NCI-H510A (cell line): Measurements from ENCODE around the gene SEMA6B.
"Not testable (repeated sequence)": the region's sequence is repeated elsewhere in the genome, so short reads cannot be mapped to it uniquely, and the experiment has no call there.

Experiments used
- DNase-seq: peaks from one replicate; lab custom pipeline; 2025; lab: John Stamatoyannopoulos, UW

The SEMA6B gene, protein sequence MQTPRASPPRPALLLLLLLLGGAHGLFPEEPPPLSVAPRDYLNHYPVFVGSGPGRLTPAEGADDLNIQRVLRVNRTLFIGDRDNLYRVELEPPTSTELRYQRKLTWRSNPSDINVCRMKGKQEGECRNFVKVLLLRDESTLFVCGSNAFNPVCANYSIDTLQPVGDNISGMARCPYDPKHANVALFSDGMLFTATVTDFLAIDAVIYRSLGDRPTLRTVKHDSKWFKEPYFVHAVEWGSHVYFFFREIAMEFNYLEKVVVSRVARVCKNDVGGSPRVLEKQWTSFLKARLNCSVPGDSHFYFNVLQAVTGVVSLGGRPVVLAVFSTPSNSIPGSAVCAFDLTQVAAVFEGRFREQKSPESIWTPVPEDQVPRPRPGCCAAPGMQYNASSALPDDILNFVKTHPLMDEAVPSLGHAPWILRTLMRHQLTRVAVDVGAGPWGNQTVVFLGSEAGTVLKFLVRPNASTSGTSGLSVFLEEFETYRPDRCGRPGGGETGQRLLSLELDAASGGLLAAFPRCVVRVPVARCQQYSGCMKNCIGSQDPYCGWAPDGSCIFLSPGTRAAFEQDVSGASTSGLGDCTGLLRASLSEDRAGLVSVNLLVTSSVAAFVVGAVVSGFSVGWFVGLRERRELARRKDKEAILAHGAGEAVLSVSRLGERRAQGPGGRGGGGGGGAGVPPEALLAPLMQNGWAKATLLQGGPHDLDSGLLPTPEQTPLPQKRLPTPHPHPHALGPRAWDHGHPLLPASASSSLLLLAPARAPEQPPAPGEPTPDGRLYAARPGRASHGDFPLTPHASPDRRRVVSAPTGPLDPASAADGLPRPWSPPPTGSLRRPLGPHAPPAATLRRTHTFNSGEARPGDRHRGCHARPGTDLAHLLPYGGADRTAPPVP

DNA sequence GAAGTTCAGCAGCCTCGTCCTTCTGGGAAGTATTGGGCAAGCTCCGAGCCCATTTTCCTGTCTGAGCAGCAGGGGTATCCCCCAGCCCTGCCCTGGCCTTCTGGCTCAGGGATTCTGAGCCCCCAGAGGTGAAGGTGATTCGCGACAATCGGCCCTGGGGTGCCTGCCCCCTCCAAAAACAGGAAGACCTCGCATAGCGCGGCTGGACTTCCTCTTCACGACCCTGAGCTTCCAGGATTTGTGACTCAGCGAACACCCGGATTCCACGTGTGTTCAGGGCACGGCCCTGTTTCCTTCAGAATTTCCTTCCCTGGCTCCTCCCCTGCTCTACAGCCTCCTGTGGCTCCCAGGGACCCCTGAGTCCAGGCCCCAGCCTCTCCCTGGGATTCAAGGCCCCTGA, at the start of gene SEMA6B:
TSS of gene SEMA6B (minus strand) at position 116 of the 400 bp plus-strand sequence. CDS start 1,227 bp downstream, outside the sequence.
- DNase-seq = no peak

DNA sequence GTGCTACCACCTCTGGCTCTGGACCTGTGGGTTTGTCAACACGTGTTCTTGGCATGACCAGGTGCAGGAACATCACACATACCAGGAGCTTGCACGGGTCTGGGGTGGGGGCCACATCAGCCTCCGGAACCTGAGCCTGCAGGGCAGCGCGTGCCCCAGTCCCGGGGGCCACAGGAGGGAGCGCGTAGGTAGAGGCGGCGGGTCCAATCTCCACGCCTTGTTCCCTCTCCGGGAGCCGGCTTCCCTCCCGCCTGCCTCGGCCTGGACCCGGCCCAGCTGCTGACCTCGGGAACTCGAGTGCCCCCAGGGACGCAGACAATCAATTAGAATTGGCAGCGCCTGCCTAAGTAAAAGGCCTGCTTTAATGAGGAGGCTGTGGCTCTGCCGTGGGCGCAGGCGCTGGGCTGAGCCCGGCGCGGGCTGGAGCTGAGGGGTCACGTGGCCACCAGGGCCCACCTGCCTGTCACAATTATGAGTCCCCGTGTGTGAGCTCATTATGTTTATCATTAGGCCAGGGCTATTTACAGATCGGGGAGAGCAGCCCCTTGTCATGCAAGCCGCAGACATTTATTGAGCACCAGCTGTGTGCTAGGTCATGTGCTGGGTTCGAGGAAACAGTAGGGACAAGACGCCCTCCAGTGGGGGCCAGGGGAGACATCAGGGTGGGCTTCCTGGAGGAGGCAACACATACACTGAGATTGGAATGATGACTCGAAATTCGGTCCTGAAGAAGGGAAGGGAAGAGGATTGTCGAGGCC, 47.6 kb upstream of the SEMA6B start:
- no peak for DNase-seq

DNA sequence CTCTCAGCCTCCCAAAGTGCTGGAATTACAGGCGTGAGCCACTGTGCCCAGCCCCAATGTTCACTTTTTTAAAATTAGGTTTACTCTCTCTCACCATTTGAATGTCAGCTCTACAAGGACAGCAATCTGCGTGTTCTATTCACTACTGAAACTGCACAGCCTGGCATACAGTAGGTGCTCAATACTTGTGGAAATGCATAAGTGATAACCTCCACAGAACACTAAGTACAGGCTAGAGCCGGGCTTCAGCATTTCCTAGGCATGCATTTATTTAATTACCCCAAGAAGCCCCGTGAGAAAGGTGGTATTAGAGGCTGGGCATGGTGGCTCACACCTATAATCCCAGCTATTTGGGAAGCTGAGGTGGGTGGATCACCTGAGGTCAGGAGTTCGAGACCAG, 46.7 kb upstream of the SEMA6B start:
- no peak for DNase-seq

DNA sequence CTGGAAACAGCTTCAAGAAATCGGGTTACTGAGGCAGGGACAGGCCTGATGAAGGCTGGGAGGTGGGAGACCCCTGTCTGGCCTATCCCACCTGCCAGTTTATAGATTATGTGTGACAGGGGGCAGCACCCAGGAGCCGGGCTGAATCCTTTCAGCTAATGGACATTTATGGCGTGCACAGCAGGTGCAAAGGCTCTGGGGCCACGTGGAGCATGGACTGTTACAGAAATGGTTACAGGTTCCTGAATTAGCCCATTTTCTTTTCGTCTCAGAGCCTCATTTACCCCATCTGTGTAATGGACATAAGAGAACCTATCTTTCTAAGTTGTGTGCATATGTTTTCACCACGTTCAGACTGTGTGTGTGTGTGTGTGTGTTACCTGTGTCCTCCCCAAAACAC, 45.4 kb upstream of the SEMA6B start:
- DNase-seq = no peak

DNA sequence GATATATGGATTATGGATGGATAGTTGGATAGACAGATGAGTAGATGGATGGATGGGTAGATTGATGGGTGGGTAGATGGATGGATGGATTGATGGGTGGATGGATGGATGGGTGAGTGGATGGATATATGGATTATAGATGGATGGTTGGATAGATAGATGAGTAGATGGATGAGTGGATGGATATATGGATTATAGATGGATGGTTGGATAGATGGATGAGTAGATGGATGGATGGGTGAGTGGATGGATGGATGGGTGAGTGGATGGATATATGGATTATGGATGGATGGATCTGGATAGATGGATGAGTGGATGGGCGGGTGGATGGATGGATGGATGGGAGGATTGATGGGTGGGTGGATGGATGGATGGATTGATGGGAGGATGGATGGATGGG, 43.4 kb upstream of the SEMA6B start:
- no peak for DNase-seq

DNA sequence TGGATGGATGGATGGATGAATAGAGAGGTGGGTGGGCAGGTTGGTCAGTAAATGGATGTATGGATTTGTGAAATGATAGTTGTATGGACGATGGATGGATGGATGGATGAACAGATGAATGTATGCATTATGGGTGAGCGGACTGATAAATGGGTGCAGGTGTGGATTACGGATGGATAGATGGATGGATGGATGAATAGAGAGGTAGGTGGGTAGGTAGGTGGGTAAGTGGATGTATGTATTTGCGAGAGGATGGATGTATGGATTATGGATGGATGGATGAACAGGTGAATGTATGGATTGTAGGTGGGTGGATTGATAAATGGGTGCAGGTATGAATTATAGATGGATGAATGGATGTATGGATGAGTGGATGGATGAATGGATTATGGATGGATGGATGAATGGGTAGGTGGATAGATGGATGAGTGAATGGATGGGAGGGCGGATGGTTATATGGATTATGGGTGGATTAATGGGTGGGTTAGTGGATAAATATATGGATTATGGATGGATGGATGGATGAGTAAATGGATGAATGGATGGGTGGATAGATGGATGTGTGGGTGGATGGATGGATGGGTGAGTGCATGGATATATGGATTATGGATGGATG, 42.8 kb upstream of the SEMA6B start:
- no peak for DNase-seq

DNA sequence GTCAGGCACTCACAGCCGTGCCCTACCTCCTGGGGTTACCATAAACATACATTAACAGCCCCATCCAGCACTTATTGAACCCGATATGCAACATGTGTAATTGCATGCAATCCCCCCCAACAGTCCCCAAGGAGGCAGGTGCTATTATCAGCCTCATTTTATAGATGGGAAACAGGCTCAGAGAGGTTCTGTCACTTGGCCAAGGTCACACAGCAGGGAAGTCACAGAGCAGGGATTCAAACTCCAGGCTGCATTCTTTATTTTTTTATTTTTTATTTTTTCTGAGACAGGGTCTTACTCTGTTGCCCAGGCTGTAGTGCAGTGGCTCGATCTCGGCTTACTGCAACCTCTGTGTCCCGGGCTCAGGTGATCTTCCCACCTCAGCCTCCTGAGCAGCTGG, 41.4 kb upstream of the SEMA6B start:
- no peak for DNase-seq

DNA sequence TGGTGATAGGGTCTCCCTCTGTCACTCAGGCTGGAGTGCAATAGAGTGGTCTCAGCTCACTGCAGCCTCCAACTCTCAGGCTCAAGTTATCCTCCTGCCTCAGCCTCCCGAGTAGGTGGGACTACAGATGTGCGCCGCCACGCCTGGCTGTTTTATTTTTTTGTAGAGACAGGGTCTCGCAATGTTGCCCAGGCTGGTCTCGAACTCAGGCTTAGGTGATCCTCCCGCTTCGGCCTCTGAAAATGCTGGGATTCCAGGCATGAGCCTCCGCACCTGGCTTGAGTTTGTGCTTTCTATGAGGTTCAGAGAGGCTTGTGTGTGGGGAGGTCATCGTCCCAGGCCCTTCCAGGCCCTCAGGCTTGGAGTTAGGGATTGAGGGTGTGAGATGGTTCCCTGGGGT, 40.6 kb upstream of the SEMA6B start:
- no peak for DNase-seq

DNA sequence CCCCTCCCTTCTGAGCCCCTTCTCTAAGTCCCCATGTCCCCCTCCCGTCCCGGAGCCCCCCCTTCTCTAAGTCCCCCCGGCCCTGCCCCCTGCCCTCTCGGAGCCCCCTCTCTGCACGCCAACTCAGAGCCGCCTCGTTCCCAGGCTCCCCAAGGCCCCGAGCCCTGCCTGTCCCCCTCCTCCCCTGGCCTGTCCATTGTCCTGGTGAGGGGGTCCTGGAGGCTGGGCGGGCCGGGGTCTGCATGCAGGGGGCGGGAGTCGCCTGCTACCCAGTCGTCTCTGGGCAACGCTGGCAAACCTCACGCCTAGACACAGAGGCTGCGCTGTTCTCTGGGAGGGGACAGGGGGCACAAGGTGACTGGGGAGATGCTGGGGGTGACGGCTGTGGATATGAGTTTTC, 39.2 kb upstream of the SEMA6B start:
- DNase-seq = no peak

DNA sequence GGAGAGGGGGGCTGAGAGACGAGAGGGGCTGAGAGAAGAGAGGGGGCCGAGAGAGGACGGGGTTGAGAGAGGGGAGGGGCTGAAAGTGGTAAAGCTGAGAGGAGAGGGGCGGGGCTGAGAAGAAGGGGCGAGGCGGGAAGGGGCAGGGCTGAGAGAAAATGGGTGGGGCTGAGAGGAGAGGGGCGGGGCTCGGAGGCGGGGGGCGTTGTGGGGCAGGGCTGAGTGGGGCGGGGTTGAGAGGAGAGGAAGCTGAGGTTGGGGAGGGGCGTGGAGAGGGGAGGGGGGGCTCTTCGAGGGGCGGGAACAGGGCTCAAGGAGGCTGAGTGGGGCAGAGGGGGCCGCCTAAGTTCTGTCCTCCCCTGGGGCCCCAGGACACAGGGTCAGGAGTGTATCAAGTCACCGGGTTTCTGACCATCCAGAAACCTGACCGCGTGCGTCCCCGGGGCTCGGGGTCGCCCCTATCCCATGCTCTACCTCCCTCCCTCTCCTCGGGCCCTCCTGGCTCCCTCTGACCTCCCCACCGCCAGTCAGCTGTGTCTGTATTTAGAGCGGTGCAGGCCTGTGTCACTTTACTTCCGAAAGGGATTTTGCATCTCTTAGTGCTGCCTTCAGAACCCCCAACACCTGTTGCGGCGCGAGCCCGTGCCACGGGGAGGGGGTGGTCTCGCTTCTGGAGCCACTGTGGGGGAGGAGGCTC, 38.6 kb upstream of the SEMA6B start:
- no peak for DNase-seq

DNA sequence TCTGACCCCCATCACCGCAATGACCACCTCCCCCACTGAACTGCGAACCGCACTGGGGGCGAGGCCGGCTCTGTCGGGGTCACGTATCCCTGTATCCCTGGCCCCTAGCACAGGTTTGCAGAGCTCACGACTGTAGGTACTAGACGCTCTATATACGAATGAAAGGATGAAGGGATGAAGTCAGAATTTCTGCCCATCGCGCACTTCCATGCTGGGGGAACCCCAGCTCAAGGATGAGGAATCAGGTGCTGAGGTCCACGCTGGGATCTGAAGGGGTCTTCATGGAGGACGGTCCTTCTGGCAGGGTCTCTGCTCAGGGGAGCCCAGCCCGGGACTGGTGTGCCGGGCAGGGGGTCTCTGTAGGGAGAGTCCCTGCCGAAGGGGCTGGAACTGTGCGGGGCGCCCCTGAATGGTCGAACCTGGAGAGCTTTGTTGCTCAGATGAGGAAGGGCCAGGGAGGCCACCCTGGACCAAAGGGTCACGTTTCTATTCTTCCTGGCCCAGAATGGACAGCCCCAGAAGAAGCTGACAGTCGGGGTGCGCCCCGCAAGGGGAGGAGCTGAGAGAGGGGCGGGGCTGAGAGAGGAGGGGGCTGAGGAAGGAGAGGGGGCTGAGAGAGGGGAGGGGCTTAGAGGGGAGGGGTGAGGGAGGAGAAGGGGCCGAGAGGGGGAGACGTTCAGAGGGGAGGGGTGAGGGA, 37.9 kb upstream of the SEMA6B start:
- no peak for DNase-seq

DNA sequence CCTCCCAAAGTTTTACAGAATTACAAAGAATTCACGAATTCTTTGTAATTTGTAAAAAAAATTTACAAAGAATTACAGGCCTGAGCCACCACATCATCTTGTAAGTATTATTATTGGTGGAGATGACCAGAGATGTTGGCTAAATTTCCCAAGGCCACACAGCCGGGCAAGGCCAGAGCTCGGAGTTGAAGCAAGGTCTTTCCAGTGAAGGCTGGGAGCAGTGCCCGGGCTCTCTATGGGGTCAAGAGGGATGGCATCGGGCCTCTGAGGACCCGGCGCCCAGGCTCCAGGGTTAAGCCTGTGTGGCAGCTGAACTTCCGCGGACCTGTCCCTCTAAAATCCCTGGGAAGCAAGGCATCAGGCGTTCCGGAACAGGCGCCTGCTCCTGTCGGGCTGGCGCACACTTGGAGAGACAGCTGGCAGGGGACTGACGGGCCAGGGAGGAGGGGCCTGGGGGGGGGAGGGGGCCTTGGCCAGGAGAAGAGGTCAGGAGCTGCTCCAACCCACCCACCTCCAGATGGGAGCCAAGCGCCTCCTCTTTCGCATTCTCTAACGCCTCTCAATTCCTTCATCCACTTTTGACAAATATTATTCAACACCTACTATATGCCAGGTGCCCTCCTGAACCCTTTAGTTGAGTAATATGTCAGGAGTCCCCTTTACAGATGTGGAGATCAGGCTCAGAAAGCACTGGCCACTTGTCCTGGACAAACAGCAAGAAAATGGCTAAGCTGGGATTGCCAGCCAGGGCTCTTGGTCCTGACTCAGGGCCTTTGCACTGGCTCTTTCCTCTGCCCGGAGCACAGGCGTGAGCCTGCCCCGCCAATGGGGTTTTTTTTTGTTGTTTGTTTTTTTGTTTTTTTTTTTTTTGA, 36.8 kb upstream of the SEMA6B start:
- DNase-seq = no peak

DNA sequence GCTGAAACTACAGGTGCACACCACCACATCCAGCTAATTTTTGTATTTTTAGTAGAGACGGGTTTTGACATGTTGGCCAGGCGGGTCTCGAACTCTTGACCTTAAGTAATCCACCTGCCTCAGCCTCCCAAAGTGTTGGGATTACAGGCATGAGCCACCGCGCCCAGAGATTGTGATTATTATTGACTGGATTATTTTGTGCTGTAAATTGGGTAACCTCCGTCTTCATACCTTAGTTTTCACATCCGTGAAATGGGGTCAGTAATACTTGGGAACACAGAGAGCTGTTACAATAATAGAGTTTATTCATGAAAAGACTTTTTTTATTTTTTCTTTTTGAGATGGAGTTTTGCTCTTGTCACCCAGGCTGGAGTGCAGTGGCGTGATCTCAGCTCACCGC, 35.7 kb upstream of the SEMA6B start:
- not testable (repeated sequence) for DNase-seq

DNA sequence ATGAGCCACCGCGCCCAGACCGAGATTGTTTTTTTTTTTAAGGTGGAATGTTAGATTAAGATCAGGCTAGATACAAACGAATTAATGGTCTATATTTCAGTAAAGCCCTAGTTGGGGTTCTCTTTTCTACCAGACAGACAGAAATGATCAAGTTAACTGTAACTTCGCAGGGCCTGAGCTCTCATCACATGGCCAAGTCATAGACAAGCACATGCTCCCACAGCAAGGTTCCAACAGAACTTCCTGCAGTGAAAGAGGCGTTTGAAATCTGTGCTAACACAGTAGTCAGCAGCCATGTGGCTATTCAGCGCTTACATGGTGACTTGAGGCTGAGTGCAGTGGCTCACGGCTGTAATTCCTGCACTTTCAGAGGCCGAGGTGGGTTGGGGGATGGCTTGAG, 34.7 kb upstream of the SEMA6B start:
- no peak for DNase-seq

DNA sequence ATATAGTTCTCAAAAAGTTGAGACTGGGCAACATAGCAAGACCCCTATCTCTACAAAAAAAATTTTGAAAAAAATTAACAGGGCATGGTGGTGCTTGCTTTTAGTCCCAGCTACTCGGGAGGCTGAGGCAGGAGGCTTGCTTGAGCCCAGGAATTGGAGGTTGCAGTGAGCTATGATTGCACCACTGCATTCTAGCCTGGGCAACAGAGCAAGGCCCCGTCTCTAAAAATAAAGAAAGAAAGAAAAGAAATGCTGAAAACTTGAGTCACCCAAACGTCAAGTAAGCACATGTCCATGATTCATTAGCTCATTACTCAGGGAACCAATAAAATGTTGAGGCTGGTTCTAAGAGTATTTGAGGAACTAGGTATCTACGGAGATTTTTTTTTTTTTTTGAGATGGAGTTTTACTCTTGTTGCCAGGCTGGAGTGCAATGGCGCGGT, 33.9 kb upstream of the SEMA6B start:
- DNase-seq = no peak

DNA sequence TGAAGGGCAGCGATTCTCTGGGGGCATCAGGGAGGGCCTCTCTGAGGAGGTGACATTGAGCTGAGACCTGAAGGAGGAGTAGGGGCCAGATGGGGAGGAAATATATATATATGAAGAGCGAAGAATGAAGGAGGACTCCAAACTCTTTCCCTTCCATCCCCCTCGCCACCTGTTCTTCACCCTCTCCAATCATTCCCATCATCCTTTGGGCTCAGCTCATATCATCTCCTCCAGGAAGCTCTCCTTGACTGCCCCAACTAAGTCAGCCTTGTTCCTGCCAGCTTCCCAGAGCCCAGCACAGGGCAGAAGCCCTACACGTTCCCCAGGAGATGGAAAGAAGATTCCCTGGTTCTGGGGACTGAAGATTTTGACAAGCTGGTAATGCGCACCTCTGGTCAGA, 33.0 kb upstream of the SEMA6B start:
- DNase-seq = no peak

DNA sequence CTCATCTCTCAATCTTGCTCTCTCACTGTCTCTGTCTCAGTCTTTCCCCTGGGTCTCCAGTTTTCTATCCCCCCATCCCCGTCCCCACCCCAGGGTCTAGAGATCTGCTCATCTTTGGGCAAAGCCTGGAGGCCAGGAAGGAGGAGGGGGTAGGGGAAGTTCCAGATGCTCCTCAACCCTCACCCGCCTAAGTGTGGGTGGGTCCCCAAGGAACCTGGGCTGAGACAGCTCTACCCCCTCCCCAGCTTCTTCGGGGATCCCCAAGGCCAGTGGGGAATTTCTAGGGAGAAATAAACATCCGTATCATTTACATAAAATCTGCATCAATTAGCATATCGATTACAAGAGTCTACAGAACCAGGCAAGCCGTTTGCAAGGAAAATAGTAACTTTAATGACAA, 31.8 kb upstream of the SEMA6B start:
- DNase-seq = no peak

DNA sequence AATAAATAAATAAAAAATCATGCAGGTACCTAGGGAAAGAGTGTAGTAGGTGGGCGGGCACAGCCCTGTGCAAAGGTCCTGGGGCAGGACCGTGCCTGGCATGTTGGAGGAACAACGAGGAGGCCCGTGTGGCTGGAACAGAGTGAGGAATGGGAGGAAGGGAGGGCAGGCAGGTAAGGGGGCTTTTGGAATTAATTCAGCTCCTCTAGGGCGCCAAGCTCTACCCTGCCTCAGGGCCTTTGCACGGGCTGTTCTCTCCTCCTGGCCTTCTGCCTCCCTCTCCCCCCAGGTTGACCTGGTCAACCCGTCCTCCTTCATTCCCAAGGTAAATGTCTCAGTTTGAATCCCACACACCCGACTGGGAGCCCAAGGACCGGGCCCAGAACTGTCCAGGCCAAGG, 31.1 kb upstream of the SEMA6B start:
- no peak for DNase-seq

DNA sequence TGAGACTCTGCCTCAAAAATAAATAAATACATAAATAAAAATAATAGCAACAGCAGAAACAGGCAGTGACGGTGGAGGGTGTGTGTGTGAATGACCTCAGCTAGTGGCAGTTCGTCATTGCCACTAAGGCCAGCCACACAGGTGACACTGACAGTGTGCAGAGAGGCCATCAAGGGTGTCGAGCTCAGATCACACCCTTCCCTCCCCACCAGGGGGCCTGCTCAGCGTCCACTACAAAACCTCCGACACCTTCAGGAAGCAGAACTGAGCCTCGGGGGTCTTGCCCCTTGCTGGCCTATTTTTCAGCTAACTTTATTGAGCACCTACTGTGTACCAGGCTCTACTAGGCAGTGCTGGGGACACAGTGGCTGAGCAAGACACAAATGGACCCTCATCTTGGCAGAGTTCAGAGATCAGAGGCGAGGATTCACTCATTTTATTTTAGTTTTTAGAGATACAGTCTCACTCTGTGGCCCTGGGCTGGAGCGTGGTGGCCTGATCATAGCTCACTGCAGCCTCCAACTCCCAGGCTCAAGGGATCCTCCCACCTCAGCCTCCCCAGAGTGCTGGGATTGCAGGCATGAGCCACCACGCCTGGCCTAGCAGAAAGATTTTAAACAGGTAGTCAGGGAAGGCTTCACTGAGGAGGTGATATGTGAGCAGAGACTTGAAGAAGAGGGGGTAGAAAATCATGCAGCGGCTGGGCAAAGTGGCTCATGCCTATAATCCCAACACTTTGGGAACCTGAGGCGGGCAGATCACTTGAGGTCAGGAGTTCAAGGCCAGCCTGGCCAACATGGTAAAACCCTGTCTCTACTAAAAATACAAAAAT, 30.3 kb upstream of the SEMA6B start:
- DNase-seq = no peak
